ENCODE data around the gene ACSL3.
A peak's percentile ranks its signal among the peaks of the same experiment; 100 is the strongest.

ACSL3 gene

GRCh38 chr2:222942561-222942960 is 81.7 kb downstream of the ACSL3 start:
- Mint-ChIP-seq H3K4me3 (no peak overlapping the region), H3K27me3 (no peaks in the 10 kb centered on the region), H3K9me3 (peaks cover 4% of the 10 kb centered on the region), H3K4me1 (no peaks in the 10 kb centered on the region), H3K27ac (no peak overlapping the region), H3K36me3 (peaks cover 8% of the 10 kb centered on the region)
- DNase-seq (ENCODE audit: low spot score in 2 of 2) (no peak), ATAC-seq (ENCODE audit: low read depth) (no peak)

- Mint-ChIP-seq H3K4me3 (no peak overlapping the region), H3K27ac (no peak overlapping the region), H3K9me3 (peaks cover 2% of the 10 kb centered on the region), H3K36me3 (peaks cover 5% of the 10 kb centered on the region), H3K4me1 (no peaks in the 10 kb centered on the region), H3K27me3 (no peaks in the 10 kb centered on the region)
- DNase-seq (ENCODE audit: low spot score in 2 of 2) (no peak), ATAC-seq (ENCODE audit: low read depth) (no peak)
Measured at GRCh38 chr2:222942977-222943376, 82.1 kb downstream of the ACSL3 start.

- Mint-ChIP-seq H3K4me1 (no peaks in the 10 kb centered on the region), H3K27ac (no peak overlapping the region), H3K27me3 (no peaks in the 10 kb centered on the region), H3K4me3 (no peak overlapping the region), H3K9me3 (peaks cover 2% of the 10 kb centered on the region), H3K36me3 (peaks cover 5% of the 10 kb centered on the region)
- no peak for ATAC-seq (ENCODE audit: low read depth)
- DNase-seq (ENCODE audit: low spot score in 2 of 2), result no peak
Measured at GRCh38 chr2:222943820-222944219, 83.0 kb downstream of the ACSL3 start.

GRCh38 chr2:222944552-222944951 is 83.7 kb downstream of the ACSL3 start:
- H3K4me3 Mint-ChIP-seq, result no peak overlapping the region
- peaks cover 2% of the 10 kb centered on the region for H3K36me3 Mint-ChIP-seq
- no peak for DNase-seq (ENCODE audit: low spot score in 2 of 2)
- H3K4me1 Mint-ChIP-seq, result no peaks in the 10 kb centered on the region
- no peaks in the 10 kb centered on the region for H3K9me3 Mint-ChIP-seq
- no peaks in the 10 kb centered on the region for H3K27me3 Mint-ChIP-seq
- no peak overlapping the region for H3K27ac Mint-ChIP-seq
- ATAC-seq (ENCODE audit: low read depth), result no peak

- ATAC-seq (ENCODE audit: low read depth), result no peak
Measured at GRCh38 chr2:222944971-222945740, 84.3 kb downstream of the ACSL3 start.

GRCh38 chr2:222945887-222946286 is 85.1 kb downstream of the ACSL3 start:
- no peaks in the 10 kb centered on the region for H3K9me3 Mint-ChIP-seq
- H3K4me3 Mint-ChIP-seq, result no peak overlapping the region
- no peak for DNase-seq (ENCODE audit: low spot score in 2 of 2)
- ATAC-seq (ENCODE audit: low read depth), result no peak
- no peaks in the 10 kb centered on the region for H3K27me3 Mint-ChIP-seq
- no peaks in the 10 kb centered on the region for H3K4me1 Mint-ChIP-seq
- H3K36me3 Mint-ChIP-seq, result peaks cover 2% of the 10 kb centered on the region
- no peak overlapping the region for H3K27ac Mint-ChIP-seq

More at GRCh38 chr2:222944971-222945740, 84.3 kb downstream of the ACSL3 start:
- Mint-ChIP-seq H3K4me3 (no peak overlapping the region), H3K36me3 (peaks cover 2% of the 10 kb centered on the region), H3K4me1 (no peaks in the 10 kb centered on the region), H3K9me3 (no peaks in the 10 kb centered on the region), H3K27ac (no peak overlapping the region), H3K27me3 (no peaks in the 10 kb centered on the region)
- DNase-seq (ENCODE audit: low spot score in 2 of 2), result no peak

GRCh38 chr2:222946700-222947287 is 86.0 kb downstream of the ACSL3 start:
- DNase-seq (ENCODE audit: low spot score in 2 of 2) (no peak), ATAC-seq (ENCODE audit: low read depth) (no peak)
- no peak overlapping the region for H3K4me3 Mint-ChIP-seq
- no peaks in the 10 kb centered on the region for H3K9me3 Mint-ChIP-seq
- H3K27ac Mint-ChIP-seq, result no peak overlapping the region
- H3K27me3 Mint-ChIP-seq, result no peaks in the 10 kb centered on the region
- no peaks in the 10 kb centered on the region for H3K4me1 Mint-ChIP-seq
- peaks cover 2% of the 10 kb centered on the region for H3K36me3 Mint-ChIP-seq

- DNase-seq (ENCODE audit: low spot score in 2 of 2), result no peak
- Mint-ChIP-seq H3K27me3 (peaks cover 6% of the 10 kb centered on the region), H3K9me3 (peaks cover 3% of the 10 kb centered on the region), H3K27ac (no peak overlapping the region), H3K4me1 (no peaks in the 10 kb centered on the region), H3K4me3 (no peak overlapping the region), H3K36me3 (no peaks in the 10 kb centered on the region)
- no peak for ATAC-seq (ENCODE audit: low read depth)
Measured at GRCh38 chr2:222949073-222949472, 88.2 kb downstream of the ACSL3 start.

- Mint-ChIP-seq H3K9me3 (peaks cover 3% of the 10 kb centered on the region), H3K27ac (no peak overlapping the region), H3K4me3 (no peak overlapping the region), H3K36me3 (no peaks in the 10 kb centered on the region), H3K4me1 (no peaks in the 10 kb centered on the region), H3K27me3 (peaks cover 11% of the 10 kb centered on the region)
- no peak for DNase-seq (ENCODE audit: low spot score in 2 of 2)
- no peak for ATAC-seq (ENCODE audit: low read depth)
Measured at GRCh38 chr2:222949690-222950323, 89.0 kb downstream of the ACSL3 start.

GRCh38 chr2:222950638-222951285 is 89.9 kb downstream of the ACSL3 start:
- Mint-ChIP-seq H3K4me3 (no peak overlapping the region), H3K27ac (no peak overlapping the region), H3K27me3 (peaks cover 12% of the 10 kb centered on the region), H3K4me1 (no peaks in the 10 kb centered on the region), H3K9me3 (peaks cover 3% of the 10 kb centered on the region), H3K36me3 (no peaks in the 10 kb centered on the region)
- ATAC-seq (ENCODE audit: low read depth) (no peak), DNase-seq (ENCODE audit: low spot score in 2 of 2) (no peak)

- H3K27me3 Mint-ChIP-seq, result peaks cover 13% of the 10 kb centered on the region
- ATAC-seq (ENCODE audit: low read depth) (no peak), DNase-seq (ENCODE audit: low spot score in 2 of 2) (no peak)
- no peaks in the 10 kb centered on the region for H3K4me1 Mint-ChIP-seq
- no peaks in the 10 kb centered on the region for H3K36me3 Mint-ChIP-seq
- H3K4me3 Mint-ChIP-seq, result no peak overlapping the region
- H3K27ac Mint-ChIP-seq, result no peak overlapping the region
- peaks cover 3% of the 10 kb centered on the region for H3K9me3 Mint-ChIP-seq
Measured at GRCh38 chr2:222952204-222952603, 91.4 kb downstream of the ACSL3 start.

- Mint-ChIP-seq H3K36me3 (no peaks in the 10 kb centered on the region), H3K27me3 (peaks cover 18% of the 10 kb centered on the region), H3K4me1 (no peaks in the 10 kb centered on the region), H3K9me3 (peaks cover 3% of the 10 kb centered on the region), H3K27ac (no peak overlapping the region), H3K4me3 (no peak overlapping the region)
- no peak for DNase-seq (ENCODE audit: low spot score in 2 of 2)
- ATAC-seq (ENCODE audit: low read depth), result no peak
Measured at GRCh38 chr2:222955008-222955407, 94.2 kb downstream of the ACSL3 start.

GRCh38 chr2:222959358-222959757 is 98.5 kb downstream of the ACSL3 start:
- H3K9me3 Mint-ChIP-seq, result no peaks in the 10 kb centered on the region
- ATAC-seq (ENCODE audit: low read depth), result no peak
- no peak overlapping the region for H3K4me3 Mint-ChIP-seq
- H3K36me3 Mint-ChIP-seq, result no peaks in the 10 kb centered on the region
- H3K27ac Mint-ChIP-seq, result no peak overlapping the region
- no peak for DNase-seq (ENCODE audit: low spot score in 2 of 2)
- H3K27me3 Mint-ChIP-seq, result peaks cover 15% of the 10 kb centered on the region
- no peaks in the 10 kb centered on the region for H3K4me1 Mint-ChIP-seq

GRCh38 chr2:222960126-222960525 is 99.3 kb downstream of the ACSL3 start:
- Mint-ChIP-seq H3K36me3 (no peaks in the 10 kb centered on the region), H3K27me3 (peaks cover 13% of the 10 kb centered on the region), H3K27ac (no peak overlapping the region), H3K9me3 (no peaks in the 10 kb centered on the region), H3K4me3 (no peak overlapping the region), H3K4me1 (no peaks in the 10 kb centered on the region)
- ATAC-seq (ENCODE audit: low read depth), result peak; percentile 31
- no peak for DNase-seq (ENCODE audit: low spot score in 2 of 2)
